Measurements from ENCODE around the gene PLVAP. TPM values are rescaled to one million over a fixed set of nuclear protein-coding genes. Genes with fewer than 3 reads are reported as not detected.

Gene PLVAP
- total and polyA plus RNA-seq, 2 donors (not counting 3 experiments of a cell fraction or from before 2014, with no cell fraction given): 5.7 to 16.9 TPM

- Histone ChIP-seq H3K4me3 (replicated peaks in 1 of 3; ENCODE audit: insufficient read depth in 1 of 3, low read depth in 1 of 3, low read length in 3 of 3) (peak overlapping the region in 2 of 3 experiments; percentile 41 to 53), H3K4me1 (ENCODE audit: control insufficient read depth, extremely low read depth, insufficient read depth, low read length) (peaks cover 17% of the 10 kb centered on the region), H3K9ac (replicated peaks; ENCODE audit: extremely low read depth, insufficient read depth, low read length) (no peak overlapping the region), H3K27ac (ENCODE audit: insufficient read depth, low read depth, low read length) (no peak overlapping the region), H3K27me3 (ENCODE audit: control insufficient read depth in 2 of 2, insufficient read depth in 2 of 2, low read length in 2 of 2) (peaks cover 6% of the 10 kb centered on the region in 2 experiments), H3K79me2 (ENCODE audit: control insufficient read depth, insufficient read depth, low read length) (no peaks in the 10 kb centered on the region), H3K9me3 (replicated peaks; ENCODE audit: control insufficient read depth, insufficient read depth, low read length) (no peaks in the 10 kb centered on the region), H3K36me3 (ENCODE audit: control insufficient read depth in 2 of 2, extremely low read depth in 1 of 2, insufficient read depth in 2 of 2, low read length in 2 of 2) (no peaks in the 10 kb centered on the region), H3K9me1 (replicated peaks; ENCODE audit: control insufficient read depth, extremely low read depth, insufficient read depth, low read length) (no peaks in the 10 kb centered on the region), H2AFZ (ENCODE audit: low read depth, low read length) (peak overlapping the region; percentile 86), H3K4me2 (ENCODE audit: insufficient read depth, low read length) (peak overlapping the region; percentile 78), H4K20me1 (replicated peaks; ENCODE audit: control insufficient read depth, extremely low read depth, insufficient read depth, low read length) (no peaks in the 10 kb centered on the region)
- ChIA-PET POLR2A (no interaction called here), CTCF (interaction anchor here (0.7 to 8.6 kb wide), 10 partner anchors 9 to 58 kb away, joined by 3 to 180 read pairs (median 4); partner anchors contain the start of genes ANO8, BST2, PLVAP and TMEM221)
- DNase-seq (ENCODE audit: low read depth, low spot score) (no peak), FAIRE-seq (no peak)
- dilution Hi-C loops (cut with MboI; ENCODE audit: extremely low pct_ligation_motif_present, low sequenced_read_pairs): no loop called here
- TF ChIP-seq CTCF (IDR thresholded peaks at IDR 0.05; ENCODE audit: extremely low read depth in 1 of 2, insufficient read depth in 1 of 2, low read depth in 1 of 2, low read length in 2 of 2) (peak in 1 of 2 donors; percentile 13), FOS (IDR thresholded peaks at IDR 0.05; ENCODE audit: borderline replicate concordance, insufficient read depth, low read length) (no peak), MAX (IDR thresholded peaks at IDR 0.05; ENCODE audit: insufficient read depth, insufficient read length) (no peak)
- BruUV-seq (replicated peaks): no TSS peak
- intact Hi-C loops (cut with micrococcal nuclease): no loop called here
These were observed 13.0 kb upstream of the PLVAP start for GRCh38 chr19:17389957-17390664.

- Histone ChIP-seq H3K36me3 (ENCODE audit: control insufficient read depth in 2 of 2, extremely low read depth in 1 of 2, insufficient read depth in 2 of 2, low read length in 2 of 2) (no peaks in the 10 kb centered on the region), H3K27ac (ENCODE audit: insufficient read depth, low read depth, low read length) (no peak overlapping the region), H4K20me1 (replicated peaks; ENCODE audit: control insufficient read depth, extremely low read depth, insufficient read depth, low read length) (no peaks in the 10 kb centered on the region), H3K4me1 (ENCODE audit: control insufficient read depth, extremely low read depth, insufficient read depth, low read length) (peaks cover 16% of the 10 kb centered on the region), H3K9ac (replicated peaks; ENCODE audit: extremely low read depth, insufficient read depth, low read length) (no peak overlapping the region), H3K27me3 (ENCODE audit: control insufficient read depth in 2 of 2, insufficient read depth in 2 of 2, low read length in 2 of 2) (peaks cover 6% of the 10 kb centered on the region in 2 experiments), H2AFZ (ENCODE audit: low read depth, low read length) (no peak overlapping the region), H3K4me2 (ENCODE audit: insufficient read depth, low read length) (no peak overlapping the region), H3K4me3 (replicated peaks in 1 of 3; ENCODE audit: insufficient read depth in 1 of 3, low read depth in 1 of 3, low read length in 3 of 3) (no peak overlapping the region), H3K79me2 (ENCODE audit: control insufficient read depth, insufficient read depth, low read length) (no peaks in the 10 kb centered on the region), H3K9me3 (replicated peaks; ENCODE audit: control insufficient read depth, insufficient read depth, low read length) (no peaks in the 10 kb centered on the region), H3K9me1 (replicated peaks; ENCODE audit: control insufficient read depth, extremely low read depth, insufficient read depth, low read length) (no peaks in the 10 kb centered on the region)
- FAIRE-seq (no peak), DNase-seq (ENCODE audit: low read depth, low spot score) (no peak)
- dilution Hi-C loops (cut with MboI; ENCODE audit: extremely low pct_ligation_motif_present, low sequenced_read_pairs): no loop called here
- CTCF ChIA-PET: interaction anchor here (0.7 to 8.6 kb wide), 10 partner anchors 12 to 96 kb away, joined by 3 to 180 read pairs (median 4); partner anchors contain the start of genes ANO8, MRPL34 and PLVAP
- intact Hi-C loops (cut with micrococcal nuclease): no loop called here
- TF ChIP-seq POLR2AphosphoS5 (IDR thresholded peaks at IDR 0.05; ENCODE audit: insufficient read depth, low read depth, low read length) (no peak), FOS (IDR thresholded peaks at IDR 0.05; ENCODE audit: borderline replicate concordance, insufficient read depth, low read length) (no peak), GATA2 (IDR thresholded peaks at IDR 0.05; ENCODE audit: insufficient read depth, insufficient read length, low read depth, low read length) (no peak), POLR2A (IDR thresholded peaks at IDR 0.05; ENCODE audit: low read depth, low read length) (no peak)
- POLR2A ChIA-PET: interaction anchor here (0.5 to 0.6 kb wide), 2 partner anchors 47 to 717 kb away, joined by 3 to 7 read pairs; no protein-coding TSS in a partner anchor
- no TSS peak for BruUV-seq (replicated peaks)
These were observed 12.1 kb upstream of the PLVAP start for GRCh38 chr19:17389288-17389687.

All from endothelial cell of umbilical vein (primary cell).